ENCODE data around the gene WDR33.

WDR33 gene

GRCh38 chr2:127713562-127713961, 97.4 kb downstream of the WDR33 start:
- DNase-seq = no peak

GRCh38 chr2:127712999-127713398, 98.0 kb downstream of the WDR33 start:
- no peak for DNase-seq

- DNase-seq = no peak
Measured at GRCh38 chr2:127709336-127709735, 101.6 kb downstream of the WDR33 start.

GRCh38 chr2:127707890-127708648, 102.9 kb downstream of the WDR33 start:
- DNase-seq = no peak

GRCh38 chr2:127706215-127706990, 104.6 kb downstream of the WDR33 start:
- no peak for DNase-seq

GRCh38 chr2:127705391-127706065, 105.4 kb downstream of the WDR33 start:
- DNase-seq = no peak

- DNase-seq = no peak
Measured at GRCh38 chr2:127704641-127705390, 106.2 kb downstream of the WDR33 start.

GRCh38 chr2:127703282-127703681, 107.7 kb downstream of the WDR33 start:
- DNase-seq = no peak

- no peak for DNase-seq
Measured at GRCh38 chr2:127702395-127703009, 108.5 kb downstream of the WDR33 start.

- DNase-seq = peak; percentile 5
Measured at GRCh38 chr2:127701651-127702394, 109.1 kb downstream of the WDR33 start.

- DNase-seq = peak; percentile 79
Measured at GRCh38 chr2:127701193-127701650, 109.7 kb downstream of the WDR33 start, which contains the start of gene SFT2D3. TSS of gene SFT2D3 (plus strand) at chr2:127701497. CDS start at chr2:127701529, 32 bp downstream.

GRCh38 chr2:127700527-127701192, 110.3 kb downstream of the WDR33 start:
- DNase-seq = no peak

GRCh38 chr2:127698553-127699355, 112.2 kb downstream of the WDR33 start:
- no peak for DNase-seq

GRCh38 chr2:127697482-127698180, 113.3 kb downstream of the WDR33 start:
- no peak for DNase-seq

GRCh38 chr2:127695491-127696472, 115.2 kb downstream of the WDR33 start:
- no peak for DNase-seq

- DNase-seq = no peak
Measured at GRCh38 chr2:127694986-127695385, 116.0 kb downstream of the WDR33 start.

- no peak for DNase-seq
Measured at GRCh38 chr2:127690696-127691095, 120.3 kb downstream of the WDR33 start.

GRCh38 chr2:127688405-127688804, 122.6 kb downstream of the WDR33 start:
- no peak for DNase-seq
